ENCODE measurements around the gene RNF214. TPM values are rescaled to one million over a fixed set of nuclear protein-coding genes. Genes with fewer than 3 reads are reported as not detected.

RNF214 gene
- total and polyA plus RNA-seq, 2 of the 13 experiments (the other 11 are each of a cell fraction or from before 2014, with no cell fraction given): 10.7 to 12.6 TPM

GRCh38 chr11:117313091-117313490, 80.6 kb downstream of the RNF214 start:
- intact Hi-C loops (cut with micrococcal nuclease; ENCODE audit: unreplicated experiment) (no loop called here), in situ Hi-C loops (cut with HindIII; ENCODE audit: extremely low pct_ligation_motif_present, low pct_unique_long_range_greater_than_20kb) (no loop called here)
- no peaks in the 10 kb centered on the region; a peak in 2 of 5 replicates for H3K27me3 ChIP-seq (ENCODE audit: control insufficient read depth in 1 of 2, insufficient read depth in 2 of 2, low read length in 2 of 2)
- ChIA-PET POLR2A (interaction anchor here (1.0 to 5.8 kb wide), 2 partner anchors 11 to 15 kb away, joined by 3 to 62 read pairs; partner anchors contain the start of gene CEP164), CTCF (ENCODE audit: low intra/inter-chr PET ratio, low total read pairs) (no interaction called here)
- DNase-seq (ENCODE audit: low spot score) (no peak), ATAC-seq (no peak), FAIRE-seq (no peak)
- no peaks in the 10 kb centered on the region for H3K9me3 ChIP-seq (ENCODE audit: low read length)
- H3K4me1 ChIP-seq (ENCODE audit: insufficient read depth, low read length): peaks cover 46% of the 10 kb centered on the region
- no peak overlapping the region for H2AFZ ChIP-seq (ENCODE audit: low read length)
- peaks cover 4% of the 10 kb centered on the region for H3K79me2 ChIP-seq (ENCODE audit: insufficient read depth, low read length)
- H3K9ac ChIP-seq (ENCODE audit: insufficient read depth, low read depth, low read length): no peak overlapping the region
- no TSS peak for BruUV-seq (replicated peaks)
- H3K4me3 ChIP-seq (replicated peaks in 1 of 3; ENCODE audit: insufficient read depth in 1 of 3, low read depth in 2 of 3, low read length in 3 of 3): no peak overlapping the region
- peak overlapping the region; percentile 39 for H3K4me2 ChIP-seq (ENCODE audit: low read depth, low read length)
- 34% methylated on average over 5 of the region's 5 CpGs for WGBS (ENCODE audit: low lambda C conversion rate)
- TF ChIP-seq HNF4A (CRISPR knock-in tag; IDR thresholded peaks at IDR 0.05) (peak; percentile 36), ZNF263 (CRISPR knock-in tag; IDR thresholded peaks at IDR 0.05) (0 out of 2 replicates have a peak, but pooled peaks have one; percentile 32), CEBPB (IDR thresholded peaks at IDR 0.05; ENCODE audit: borderline replicate concordance, low read depth, low read length) (peak; percentile 35; the same call in 1 of the 2 replicates), ZNF709 (CRISPR knock-in tag; IDR thresholded peaks at IDR 0.05) (0 out of 2 replicates have a peak, but pooled peaks have one; percentile 9), ZNF772 (CRISPR knock-in tag; IDR thresholded peaks at IDR 0.05) (no peak), CEBPG (CRISPR knock-in tag; IDR thresholded peaks at IDR 0.05) (peak; percentile 54), ELF3 (CRISPR knock-in tag; IDR thresholded peaks at IDR 0.05) (peak; percentile 81; the same call in 1 of the 2 replicates), SMAD1 (CRISPR knock-in tag; IDR thresholded peaks at IDR 0.05; ENCODE audit: borderline replicate concordance, low read depth) (no peak), TAF15 (IDR thresholded peaks at IDR 0.05; ENCODE audit: low read depth, low read length, poor library complexity, severe bottlenecking) (no peak)
- TF ChIP-seq, protein P1, sequence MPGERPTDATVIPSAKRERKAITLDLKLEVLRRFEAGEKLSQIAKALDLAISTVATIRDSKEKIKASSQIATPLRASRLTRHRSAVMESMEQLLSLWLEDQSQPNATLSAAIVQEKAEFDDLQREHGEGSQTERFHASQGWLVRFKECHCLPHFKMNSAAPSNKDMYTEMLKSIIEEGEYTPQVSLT (CRISPR knock-in tag; IDR thresholded peaks at IDR 0.05; ENCODE audit: borderline replicate concordance, low read depth): no peak
- H3K36me3 ChIP-seq (replicated peaks in 1 of 2; ENCODE audit: control insufficient read depth in 1 of 2, insufficient read depth in 2 of 2, low read length in 2 of 2): no peaks in the 10 kb centered on the region
- no peaks in the 10 kb centered on the region for H4K20me1 ChIP-seq (ENCODE audit: insufficient read depth, low read length)
- peak overlapping the region; percentile 45 for H3K27ac ChIP-seq (ENCODE audit: extremely low read length, insufficient read depth, low read length)

Measured in HepG2 (cell line).